GM21447 (cell line): ENCODE measurements around the gene ZNF423.

Experiments used
- ATAC-seq: cut with Tn5 transposase; IDR thresholded peaks from one replicate; pipeline ENCODE4 v1.9.1; 2021; ENCODE audit not compliant: unreplicated experiment

Gene ZNF423

DNA sequence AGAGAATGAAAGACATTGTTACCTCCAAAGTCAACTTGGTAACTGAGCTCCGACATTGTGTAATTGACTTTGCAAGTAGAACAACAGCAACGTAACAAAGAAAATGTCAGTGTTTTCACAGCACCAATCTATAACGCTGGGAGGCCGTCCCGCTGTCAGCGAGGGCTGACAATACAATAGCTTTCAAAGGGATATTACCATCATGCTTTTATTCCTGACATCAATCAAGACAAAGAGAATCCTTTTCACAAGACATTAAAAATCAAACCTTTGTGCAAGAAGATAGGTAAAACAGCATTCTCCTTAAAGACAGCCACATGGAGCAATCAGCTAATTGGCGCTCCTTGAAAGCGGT lies 6.2 kb downstream of the ZNF423 start:
- ATAC-seq: no peak

DNA sequence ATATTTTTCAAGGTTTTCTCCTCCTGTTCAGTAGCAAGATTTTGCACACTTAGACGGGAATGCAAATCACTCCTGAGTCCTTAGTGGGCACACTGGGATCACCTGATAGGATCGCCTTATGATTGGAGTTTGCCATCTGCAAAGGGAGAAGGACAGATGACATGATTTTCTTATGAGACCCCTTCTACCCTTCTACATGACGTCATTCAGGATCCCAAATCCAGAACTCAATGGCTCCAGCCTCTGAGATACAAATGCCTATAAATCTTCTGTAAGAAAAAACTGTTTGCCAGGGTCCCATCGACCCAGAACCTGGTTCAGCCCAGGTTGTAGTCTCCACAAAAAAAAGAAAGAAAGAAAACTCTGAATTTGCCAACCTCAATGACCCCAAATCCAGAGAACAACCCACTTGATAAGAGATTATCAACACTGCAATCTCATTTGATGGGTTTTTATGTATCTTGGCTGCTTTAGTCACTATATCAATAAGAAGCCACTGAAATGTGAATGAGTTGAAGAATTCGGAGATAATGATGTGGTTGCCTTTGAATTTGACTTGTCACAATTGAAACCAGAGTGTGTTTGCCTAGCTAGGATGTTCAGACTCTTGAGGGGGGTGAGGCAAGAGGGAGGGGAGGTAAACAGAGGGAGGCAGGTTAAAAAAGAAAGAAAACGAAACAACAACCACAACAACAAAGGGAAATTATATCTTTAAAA lies 6.7 kb downstream of the ZNF423 start:
- ATAC-seq: no peak

DNA sequence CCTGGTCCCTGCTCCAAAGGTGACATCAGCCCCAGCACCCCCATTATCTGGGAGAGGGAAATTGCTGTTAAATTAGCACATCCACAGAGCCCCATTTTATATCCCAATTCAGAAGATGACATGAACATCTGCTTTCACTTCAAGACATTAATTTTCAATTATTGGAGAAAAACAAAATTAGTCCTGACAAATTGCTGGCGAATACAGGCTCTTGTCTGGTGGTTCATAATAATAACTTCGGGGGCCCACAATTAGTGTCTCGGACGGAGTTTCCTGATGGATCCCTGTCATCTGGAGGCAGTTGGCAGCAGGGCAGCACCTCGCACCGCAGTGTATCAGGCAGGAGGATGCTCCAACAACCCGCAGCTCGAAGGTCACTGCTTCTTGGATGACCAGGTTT lies 7.4 kb downstream of the ZNF423 start:
- no peak for ATAC-seq

DNA sequence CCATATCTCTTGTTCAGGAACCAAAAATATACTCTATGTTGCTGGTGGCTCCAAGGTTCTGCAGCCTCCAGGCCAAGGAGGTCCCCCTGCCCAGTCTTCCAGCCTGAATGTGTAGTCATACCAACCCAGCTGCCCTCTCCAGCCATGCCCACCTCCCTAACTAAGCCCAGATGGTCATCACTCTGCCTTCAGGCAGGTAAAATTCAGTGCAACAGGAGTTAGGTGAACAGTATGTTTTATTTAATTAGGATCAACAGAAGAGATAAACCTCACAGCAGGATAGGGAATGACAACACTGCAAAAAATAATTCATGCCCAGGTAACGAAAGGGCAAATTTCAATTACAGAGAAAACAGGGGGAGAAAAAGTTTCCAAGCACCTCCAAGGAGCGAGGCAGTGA lies 9.1 kb downstream of the ZNF423 start:
- ATAC-seq: no peak

DNA sequence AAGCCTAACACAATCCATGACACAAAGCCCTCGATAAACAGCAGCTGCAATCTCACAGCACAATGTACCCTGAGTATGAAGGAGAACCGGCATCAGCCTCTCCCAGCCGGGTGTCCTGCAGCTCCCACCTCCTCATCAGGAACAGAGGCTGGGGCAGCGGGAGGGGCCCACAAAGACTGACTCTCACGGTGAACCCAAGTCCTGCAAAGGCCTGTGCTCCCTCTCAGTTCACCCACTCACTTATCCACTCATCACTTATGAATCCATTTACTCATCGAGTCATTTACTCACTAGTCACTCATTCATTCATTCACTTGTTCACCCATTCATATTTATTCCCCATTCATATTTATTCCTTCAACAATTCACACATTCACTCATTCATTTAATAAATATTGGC lies 11.6 kb downstream of the ZNF423 start:
- no peak for ATAC-seq

DNA sequence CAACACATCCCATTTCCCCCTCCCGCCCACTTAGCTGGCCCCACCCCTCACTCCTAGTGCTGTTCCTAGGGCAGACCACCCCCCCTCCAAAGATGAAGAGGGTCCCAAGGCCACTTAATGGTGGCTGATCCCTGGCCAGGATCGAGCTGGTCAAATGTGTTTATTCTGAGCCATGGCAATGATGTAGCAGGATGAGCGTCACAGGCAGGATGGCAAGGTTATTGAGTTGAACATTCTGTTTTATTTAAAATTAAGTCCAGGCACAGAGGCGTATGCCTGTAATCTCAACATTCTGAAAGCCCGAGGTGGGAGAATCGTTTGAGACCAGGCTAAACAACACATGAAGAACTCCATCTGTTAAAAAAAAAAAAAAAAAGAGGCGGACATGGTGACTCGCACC lies 12.2 kb downstream of the ZNF423 start:
- no peak for ATAC-seq

DNA sequence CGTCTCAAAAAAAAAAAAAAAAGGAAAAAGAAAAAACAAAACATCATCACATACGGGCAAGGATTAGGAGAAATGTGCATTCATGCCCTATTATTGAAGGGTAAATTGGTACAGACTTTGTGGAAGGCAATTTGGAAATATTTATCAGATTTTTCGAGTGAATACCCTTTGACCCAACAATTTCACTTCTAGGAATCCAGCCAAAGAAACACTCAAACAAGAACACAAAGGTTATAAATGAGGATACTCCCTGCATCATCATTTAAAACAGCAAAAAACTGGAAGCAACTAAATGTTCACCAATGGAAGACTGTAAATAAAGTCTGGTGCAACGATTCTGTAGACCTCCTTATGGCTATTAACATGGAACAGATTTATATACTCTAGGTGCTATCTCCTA lies 12.9 kb downstream of the ZNF423 start:
- no peak for ATAC-seq

DNA sequence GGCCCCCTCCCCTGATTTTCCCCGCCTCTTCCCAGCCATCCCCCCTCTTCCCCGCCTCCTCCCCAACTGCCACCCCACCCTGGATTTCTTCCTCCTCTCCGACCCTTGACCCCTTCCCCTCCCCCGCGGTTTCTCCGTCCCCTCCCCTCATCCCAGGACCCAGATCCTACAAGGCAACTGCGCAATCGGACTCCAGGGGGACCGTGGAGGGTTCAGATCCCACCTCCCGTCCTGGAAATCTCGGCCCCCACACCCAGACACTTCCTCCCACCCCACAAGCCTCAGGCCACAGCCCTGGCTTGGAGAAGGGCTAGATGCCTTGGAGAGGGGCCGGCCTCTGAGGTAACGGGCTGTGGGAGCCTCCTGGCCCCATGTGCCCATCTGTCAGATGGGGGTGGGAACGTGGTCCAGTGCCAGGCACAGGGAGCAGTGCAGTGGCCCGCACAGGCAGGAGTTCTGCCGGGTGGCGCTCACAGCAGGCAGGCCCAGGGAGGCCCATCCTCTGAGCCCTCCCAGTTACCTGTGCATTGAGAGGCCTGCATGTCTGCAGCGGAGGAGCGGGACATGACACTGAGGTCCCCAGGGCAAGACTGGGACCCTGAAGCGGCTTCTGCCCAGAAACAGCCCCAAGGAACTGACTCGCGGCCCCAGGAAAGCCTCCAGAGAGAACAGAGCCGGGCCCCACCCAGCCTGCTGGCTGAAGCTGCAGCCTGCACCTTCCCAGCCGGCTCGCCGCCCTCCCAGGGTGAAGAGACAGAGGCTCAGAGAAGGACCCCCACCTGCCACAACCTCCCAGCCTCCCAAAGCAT lies 16.7 kb downstream of the ZNF423 start:
- ATAC-seq: no peak

DNA sequence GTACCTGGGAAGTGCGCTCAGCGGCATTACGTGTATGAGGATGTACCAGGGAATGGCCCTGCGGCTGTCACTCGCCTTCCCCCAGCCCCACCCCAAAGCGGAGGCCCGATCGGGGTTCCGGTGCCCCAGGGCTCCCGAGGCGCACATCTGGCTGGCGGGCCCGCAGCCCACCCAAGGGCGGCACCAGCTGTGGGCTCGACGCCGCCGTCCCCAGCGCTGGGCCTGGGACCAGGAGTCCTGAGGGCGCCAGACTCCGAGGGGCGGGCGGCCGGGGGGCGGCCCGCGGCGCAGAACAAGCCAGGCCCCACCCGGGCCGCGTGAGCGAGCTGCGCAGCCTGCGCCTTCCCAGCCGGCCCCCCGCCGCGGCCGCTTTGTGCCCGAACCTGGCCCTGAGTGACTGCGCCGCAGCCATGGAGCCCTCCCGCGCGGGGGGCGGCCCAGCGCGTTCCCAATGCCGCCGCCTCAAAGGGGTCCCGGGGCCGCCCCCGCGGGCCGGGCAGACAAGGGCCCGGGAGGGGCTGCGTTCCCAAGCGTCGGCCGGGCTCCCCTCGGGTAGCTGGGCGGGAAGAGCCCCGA lies 17.4 kb downstream of the ZNF423 start:
- no peak for ATAC-seq

DNA sequence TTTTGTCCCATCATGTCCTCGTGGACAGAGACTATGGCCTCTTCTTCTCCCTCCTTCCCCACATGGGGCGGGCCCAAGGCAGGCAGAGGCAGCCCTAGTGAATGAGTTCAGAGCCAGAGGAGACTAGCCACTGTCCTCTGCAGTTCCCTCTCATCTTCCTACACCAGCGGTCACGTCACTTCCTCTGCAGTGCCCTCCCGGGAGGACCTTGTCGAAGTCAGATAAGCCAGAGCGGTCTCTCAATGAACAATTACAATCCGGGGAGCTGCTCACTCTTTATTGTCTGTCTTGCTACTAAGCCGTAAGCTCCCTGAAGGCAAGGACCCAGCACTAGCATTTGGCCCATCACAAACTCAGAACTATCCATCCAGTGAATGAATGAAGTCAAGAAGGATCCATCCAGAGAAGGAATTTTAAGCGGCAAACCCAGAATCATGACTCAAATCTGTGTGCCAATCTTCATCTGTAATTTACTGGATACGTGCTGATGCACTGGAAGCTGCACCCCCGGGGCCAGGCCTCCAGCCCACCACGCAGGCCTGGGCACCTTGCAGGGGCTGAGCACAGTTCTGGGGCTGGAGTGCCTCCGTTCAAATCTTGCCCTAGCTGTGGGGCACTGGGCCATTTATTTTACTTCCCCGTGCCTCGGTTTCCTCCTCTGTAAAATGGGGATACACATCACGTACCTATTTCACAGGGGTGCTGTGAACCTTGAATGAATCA lies 18.1 kb downstream of the ZNF423 start:
- ATAC-seq: no peak

DNA sequence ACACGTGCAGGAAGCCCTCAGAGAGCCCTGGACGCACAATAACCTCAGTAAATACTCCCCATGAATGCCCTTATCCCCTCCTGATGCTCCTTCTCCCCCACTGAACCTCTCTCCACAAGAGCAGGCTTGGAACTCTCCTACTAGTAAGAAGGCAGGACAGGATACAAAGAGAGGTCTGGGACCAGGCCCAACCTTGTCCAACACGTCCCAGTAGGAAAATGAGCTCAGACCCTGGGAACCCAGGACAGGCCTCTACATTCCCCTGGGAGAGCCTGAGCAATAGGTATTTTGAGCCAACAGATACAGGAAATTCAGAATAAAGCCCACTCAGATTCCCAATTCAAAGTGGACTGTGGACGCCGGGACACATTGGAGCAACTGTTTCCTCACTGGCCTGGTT lies 19.2 kb downstream of the ZNF423 start:
- ATAC-seq: no peak

DNA sequence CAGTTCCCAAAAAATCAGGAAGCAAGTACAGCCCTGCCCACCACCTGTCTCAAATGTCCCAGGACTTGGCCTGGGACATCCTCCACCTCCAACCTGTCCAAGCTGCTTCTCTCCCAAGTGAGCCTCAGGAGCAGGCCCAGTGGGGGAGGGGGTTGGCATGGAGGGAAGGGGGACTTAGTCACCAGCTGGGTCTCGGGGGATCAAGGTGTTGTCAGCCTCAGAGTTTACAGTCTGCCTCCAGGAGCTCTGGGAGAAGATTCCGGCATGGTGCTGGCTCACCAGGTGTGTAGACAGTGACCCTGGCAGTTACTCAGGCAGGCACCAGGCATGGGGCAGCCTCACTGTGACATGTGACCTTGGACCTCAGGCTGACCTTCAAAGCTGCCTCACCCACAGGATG lies 19.7 kb downstream of the ZNF423 start:
- no peak for ATAC-seq

DNA sequence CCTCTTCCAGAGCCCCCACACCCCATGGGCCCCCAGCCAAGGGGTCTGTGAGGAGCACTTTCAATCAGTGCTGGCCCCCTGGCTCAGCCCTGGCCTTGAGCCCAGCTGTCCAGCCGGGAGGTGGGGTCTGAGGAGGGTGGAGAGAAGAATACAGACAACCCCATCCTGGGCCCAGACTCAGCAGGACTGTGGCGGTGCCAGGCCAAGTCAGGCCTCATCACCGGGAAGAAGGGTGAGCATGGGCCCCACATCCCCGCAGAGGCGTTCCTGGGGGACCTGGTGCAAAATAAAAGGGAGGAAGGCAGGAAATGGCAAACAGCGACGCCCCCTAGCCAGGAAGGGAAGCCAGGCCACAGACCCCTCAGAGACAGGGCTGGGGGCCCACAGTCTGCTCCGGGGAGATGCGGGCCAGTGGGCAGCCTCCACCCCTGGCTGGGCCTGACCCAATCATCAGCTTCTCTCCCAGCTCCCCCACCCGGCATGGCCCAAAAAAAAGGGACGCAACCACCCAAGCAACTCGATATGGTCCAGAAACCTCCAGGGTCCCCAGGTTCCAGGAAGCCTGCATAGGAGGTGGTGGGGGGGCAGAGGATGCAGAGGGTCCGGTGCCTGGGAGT lies 20.6 kb downstream of the ZNF423 start:
- ATAC-seq: no peak

DNA sequence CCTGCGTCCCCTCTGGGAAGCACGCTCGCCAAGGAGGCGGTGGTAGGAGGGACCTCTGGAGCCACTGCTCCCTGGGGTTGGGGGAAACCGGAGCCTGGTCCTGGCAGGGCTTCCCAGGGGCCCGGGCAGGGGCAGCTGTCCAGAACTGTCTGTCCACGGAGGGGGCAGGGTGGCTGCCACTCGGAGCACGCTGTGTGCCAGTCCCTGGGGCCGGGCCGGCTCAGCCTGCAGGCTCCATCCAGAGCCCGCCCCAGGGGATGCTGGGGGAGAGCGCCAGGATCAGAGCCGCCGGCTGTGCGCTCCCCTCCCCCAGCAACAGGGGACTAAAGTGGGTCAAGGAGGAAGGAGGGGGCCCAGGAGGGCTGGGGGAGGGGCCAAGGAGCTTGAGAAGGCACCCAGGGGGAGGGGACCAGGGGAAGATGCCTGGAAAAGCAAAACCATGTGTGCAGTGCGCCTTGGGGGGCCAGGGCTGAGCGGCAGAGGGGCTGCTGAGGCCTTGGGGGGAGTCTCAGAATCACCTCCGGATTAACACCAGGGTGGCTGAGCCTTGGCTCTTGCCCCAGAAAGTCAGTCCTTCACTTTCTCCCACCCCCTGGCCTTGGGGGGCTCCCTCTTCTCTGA lies 21.3 kb downstream of the ZNF423 start:
- no peak for ATAC-seq

DNA sequence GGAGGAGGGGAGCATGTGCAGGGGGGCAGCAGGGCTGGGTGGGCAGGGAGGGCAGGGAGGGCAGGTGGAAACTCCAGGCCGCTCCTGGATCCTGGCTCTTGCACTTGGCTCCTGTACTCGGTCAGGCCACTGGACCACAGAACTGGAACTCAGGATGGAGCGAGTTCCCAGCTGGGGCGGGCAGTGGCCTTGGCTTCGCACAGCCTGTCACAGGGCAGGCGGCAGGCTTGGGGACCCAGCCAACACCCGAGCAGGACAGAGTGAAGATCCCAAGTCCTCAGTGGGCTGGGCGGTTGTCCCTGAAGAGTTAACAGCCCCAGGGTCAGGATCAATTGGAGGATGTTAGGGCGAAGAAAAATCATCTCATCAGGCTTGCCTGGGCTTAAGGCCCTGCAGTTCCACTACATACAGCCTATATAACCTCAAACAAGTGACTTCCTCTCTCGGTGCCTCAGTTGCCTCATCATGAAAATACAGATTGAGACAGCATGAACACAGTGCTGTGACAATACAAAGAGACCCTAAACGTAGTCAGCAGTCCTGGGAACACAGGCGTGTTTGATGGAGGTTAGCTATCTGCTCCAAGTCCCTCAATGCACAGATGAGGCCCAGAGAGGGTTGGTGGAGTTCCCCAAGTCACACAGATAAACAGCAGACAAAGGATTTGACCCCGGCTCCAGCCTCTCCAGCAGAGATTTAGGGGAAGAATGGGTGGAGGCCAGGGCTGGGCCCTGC lies 21.9 kb downstream of the ZNF423 start:
- no peak for ATAC-seq

DNA sequence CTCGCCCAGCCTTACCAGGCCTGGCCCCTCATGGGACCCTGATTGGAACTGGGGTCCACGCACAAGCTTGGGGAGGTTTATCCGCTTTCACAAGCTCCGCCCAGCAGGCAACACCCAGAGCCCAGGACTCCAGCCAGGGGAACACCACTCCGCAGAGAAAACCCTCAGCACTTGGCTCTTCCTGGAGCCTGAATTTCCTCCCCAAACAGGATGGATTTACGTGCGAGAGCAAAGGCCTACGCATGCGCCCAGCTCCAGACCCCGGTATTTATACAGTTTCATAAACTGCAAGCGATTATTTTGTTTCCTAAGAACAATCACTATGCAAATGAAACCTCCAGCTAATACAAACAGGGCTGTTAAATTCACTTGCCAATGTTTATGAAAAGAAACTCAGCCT lies 22.8 kb downstream of the ZNF423 start:
- no peak for ATAC-seq

DNA sequence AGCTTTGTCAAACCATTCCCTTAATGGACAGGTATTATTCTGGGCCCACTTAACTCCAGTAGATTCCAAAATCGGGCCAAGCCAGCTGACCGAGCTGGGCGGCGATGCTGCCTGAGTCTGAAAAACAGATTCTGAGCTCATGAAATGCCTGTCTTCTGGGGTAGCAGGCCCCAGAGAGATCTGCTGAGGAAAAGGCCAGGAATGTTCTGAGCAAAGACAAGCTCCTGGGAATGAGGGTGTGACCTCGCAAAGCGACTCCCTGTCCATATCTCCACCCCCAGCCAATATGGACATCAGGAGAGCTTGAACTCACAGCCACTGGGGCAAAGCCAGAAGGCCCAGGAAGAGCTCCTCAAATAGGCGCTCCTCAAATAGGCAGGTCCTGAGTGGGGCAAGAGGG lies 23.7 kb downstream of the ZNF423 start:
- no peak for ATAC-seq

DNA sequence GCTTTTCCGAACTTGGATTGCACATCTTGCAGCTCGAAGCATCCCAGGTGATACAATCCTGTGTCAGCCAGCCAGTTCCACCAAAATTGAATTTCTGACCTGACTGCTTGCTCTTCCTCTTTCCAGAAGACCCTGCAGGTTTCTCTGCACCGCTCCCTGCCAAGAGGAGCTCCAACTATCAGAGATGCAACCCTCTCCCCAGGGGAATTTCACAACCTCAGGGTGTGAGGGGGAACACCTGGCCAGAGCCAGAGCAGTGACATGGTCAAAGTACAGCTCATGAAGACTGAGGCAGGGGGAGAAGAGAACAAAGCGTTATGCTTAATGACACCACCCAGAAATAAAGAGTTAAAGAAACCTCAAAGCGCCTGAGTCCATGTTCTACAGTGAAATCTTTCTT lies 25.0 kb downstream of the ZNF423 start:
- ATAC-seq: no peak

DNA sequence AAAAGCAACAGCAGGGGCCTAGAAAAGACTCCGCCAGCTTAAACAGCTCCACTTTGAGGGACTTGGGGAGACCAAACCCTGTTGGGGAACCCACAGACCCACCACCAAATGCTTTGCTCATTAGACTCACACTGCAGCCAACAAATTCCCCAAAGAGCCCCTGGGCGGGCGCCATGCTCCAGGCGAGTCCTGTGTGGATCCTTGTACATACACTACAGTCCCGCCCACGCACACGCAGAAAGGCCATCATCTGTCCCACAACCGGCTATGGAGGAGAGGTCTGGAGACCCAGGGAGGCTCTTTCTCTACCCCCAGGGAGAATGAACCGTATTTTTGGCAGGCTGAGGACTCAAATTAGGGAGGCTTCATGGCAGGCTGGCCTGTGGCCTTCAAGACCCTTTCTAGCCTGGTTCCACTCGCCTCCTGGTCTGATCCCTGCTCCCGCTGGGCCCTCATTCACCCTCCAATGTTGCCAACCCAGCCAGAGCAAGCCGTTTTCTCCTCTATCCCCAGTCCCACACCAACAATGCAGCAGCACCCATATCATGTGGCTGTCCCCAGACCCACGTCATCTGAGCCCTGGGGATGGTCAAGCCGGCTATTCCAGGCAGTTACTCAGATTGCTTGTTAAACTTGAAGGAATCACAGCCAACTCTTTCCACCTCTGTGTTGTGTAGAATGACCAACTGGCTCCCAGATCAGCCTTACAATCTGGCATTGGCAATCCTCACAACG lies 27.2 kb downstream of the ZNF423 start:
- ATAC-seq: no peak
